GM18868 (cell line): ENCODE data around the gene PTPRB.

Experiments
- ATAC-seq: cut with Tn5 transposase; IDR thresholded peaks from one replicate; pipeline ENCODE4 v1.9.1; 2021; ENCODE audit warnings: mild to moderate bottlenecking, moderate library complexity; ENCODE audit not compliant: unreplicated experiment

Gene PTPRB

DNA sequence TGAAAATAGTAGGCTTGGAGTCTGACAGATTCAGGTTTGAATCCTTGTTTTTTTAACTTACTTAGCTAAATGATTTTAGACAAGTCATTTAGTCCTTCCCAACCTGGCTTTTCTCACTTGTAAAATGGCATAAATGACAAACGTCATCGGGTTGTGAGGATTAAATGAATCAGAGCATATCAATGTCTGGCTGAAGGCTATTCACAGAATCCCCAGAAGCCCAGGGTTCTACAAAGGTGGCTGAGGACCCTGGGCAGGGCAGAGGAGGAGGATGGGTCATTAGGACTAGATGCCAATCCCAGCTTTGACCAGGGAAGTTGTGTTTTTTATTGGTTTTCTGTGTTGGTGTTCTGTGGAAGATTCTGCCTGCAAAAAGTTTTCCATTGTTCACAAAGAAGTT is 7.6 kb upstream of the PTPRB start:
- no peak for ATAC-seq

DNA sequence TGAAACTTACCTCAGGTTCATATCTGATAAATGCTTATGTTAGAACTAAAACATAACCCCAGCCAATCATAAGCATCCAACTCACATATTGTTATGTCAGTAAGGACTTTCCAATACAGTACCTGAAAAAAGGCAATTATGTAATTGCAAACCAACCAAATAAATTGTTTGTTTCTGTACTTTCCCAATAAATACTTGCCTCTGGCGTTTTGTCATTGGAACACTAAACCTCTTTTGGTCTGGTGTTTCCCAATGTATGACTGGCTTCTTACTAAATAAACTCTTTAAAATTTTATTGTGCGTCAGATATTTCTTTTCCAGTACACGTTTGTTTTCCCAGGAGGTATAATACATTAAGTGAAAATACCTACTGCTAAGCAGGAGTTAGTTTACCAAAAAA is 6.7 kb upstream of the PTPRB start:
- no peak for ATAC-seq

DNA sequence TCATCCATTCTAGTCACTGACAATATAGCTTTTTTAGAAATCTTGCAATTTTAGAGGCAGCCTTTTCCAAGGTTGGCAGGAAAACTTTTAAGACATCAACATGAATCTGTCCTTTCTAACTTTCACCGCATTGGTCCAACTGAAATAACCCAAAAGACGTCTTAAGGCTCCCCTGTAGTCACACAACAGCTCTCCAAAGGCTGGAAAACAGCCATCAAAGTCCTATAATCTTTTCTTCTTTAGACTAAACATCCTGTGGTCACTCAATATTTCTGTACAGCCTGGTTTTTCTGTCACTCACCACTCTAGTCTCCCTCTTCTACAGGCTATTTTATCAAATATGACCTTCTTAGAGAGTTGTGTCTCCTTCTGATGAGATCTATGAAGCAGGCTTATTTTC is 4.5 kb upstream of the PTPRB start:
- ATAC-seq, result no peak

DNA sequence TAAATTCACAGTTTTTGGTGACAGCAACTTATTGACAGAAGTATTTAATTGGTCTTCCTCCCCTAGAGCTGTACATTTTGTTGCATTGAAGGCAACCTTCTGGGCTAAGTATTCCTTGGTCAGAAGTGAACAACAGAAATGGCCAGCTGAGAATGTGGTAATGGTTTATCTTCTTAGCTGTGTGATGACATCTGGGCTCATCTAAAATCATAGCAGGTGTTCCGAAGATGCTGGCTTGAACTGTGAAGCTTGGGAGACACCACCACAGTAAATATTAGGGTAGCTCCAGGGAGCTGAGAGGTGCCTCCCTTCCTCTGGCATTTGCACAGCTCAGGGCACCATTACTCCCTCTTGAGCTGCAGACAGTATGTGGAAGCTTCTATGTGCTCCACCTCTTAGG is 3.7 kb upstream of the PTPRB start:
- ATAC-seq, result no peak

DNA sequence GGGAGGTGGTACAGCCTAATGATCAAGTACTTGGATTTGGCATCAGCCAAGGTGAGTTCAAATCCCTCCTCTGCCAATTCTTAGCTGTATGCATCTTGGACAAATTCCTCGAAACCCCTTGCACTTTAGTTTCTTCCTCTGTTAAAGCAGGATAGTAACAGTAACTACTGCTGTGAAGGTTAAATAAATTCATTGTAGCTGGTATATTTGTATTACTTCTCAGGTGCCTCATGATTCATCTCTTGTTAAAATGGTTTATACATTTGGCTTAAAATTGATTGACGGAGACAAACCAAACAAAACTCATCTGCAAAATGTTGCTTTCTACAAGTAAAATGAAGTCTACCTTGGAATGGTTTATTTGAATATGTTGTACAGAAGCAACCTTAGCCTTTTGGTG is 2.3 kb upstream of the PTPRB start:
- ATAC-seq, result no peak

DNA sequence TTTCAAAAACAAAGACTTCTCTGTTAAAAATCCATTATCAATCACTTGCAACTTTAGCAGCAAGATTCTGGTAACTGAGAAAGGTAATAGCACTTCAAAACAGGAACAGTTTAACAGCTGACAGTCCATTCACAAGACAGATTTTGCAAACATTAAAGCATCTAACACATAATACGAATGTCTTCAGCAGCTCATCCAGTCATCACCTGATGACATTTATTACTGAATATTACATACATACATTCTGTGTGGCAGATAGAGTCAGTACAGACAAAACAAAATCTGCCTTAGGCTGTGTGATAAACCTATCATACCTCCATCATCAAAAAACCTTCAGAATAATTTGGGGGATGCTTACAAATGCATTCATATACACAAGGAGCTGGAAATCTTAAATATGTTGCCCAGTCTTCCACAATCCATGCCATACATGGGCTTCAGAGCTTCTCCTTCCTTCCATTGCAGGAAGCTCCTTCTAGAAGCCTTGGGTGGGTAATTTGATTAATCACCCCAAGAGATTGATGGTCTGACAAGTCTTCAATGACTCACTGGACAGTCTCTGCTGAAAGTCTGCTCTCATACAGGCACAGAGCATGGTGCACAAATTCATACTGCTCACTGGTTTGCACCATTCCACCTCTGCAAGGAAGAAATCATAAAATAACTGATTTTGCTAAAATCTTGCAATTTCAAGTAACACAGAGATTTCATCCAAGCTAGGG is 1.6 kb upstream of the PTPRB start:
- ATAC-seq, result no peak

DNA sequence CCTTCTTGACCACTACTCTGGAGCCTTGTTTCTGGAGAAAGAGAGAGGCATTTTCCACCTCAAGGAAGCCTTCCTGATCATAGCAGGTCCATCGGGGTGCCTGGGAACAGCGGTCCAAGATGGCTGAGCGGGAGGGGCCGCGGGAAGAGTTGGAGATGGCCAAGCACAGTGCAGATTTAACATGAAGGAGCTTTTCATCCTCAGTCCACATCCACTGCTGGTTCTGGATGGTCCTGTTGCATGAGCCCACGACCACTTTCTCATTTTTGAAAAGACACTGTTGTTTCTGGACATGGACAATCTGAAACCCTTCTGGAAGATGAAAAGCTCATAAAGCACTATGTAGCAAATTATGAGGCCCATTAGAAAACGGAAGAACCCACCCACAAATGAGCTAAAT is 1.5 kb downstream of the PTPRB start:
- ATAC-seq, result no peak

DNA sequence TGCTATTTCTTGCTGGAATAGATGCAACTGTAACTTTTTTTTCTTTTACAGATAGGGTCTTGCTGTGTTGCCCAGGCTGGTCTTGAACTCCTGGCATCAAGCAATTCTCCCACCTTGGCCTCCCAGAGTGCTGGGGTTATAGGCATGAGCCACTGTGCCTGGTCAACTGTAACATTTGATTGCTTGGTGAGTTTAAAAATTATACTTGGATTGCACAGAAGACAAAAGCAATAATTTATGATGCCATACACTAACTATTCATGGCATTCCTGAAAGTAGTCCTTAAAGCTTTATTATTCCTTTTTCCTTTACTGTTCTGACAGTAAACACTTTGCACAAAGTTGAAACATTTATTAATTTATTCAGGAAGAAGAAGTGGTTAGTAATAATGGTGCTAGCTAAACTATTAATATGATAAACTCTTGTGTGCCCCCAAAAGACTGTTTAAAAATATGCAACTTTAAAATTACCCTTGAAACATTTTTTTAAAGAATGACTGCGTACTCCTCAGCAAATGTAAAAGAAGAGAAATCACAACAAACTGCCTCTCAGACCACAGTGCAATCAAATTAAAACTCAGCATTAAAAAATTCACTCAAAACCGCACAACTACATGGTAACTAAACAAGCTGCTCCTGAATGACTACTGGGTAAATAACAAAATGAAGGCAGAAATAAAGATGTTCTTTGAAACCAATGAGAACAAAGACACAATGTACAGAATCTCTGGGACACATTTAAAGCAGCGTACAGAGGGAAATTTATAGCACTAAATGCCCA is 8.3 kb downstream of the PTPRB start:
- no peak for ATAC-seq

DNA sequence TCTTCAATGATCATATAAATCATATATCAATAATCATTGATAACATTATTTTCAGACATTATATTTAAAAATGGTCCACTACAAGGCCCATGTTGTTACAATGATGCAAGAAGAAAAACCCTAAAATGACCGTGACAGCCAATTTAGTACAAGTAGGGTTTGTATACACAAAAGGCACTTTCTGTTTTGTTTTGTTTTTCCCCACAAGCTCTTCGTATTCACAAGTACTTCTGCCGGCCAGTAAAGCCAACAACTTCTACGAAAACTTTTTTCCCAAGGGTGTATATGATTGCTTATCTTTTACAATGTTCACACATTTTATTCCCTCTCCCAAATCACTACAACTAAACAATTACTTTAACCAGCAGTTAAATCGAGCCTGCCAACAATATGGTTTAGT is 9.6 kb downstream of the PTPRB start:
- ATAC-seq, result no peak

DNA sequence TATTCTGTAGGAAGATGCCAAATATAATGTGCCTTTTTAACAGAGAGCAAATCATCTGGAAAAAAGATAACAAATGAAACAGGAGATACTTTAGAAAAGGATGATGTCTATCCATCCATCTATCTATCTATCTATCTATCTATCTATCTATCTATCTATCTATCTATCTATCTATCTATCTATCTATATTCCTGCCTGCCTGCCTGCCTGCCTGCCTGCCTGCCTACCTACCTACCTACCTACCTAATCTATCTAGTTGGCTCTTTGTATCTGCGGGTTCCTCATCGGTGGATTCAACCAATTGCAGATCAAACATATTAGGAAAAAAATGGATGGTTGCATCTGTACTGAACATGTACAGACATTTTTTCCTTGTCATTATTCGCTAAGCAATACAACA is 11.0 kb downstream of the PTPRB start:
- no peak for ATAC-seq

DNA sequence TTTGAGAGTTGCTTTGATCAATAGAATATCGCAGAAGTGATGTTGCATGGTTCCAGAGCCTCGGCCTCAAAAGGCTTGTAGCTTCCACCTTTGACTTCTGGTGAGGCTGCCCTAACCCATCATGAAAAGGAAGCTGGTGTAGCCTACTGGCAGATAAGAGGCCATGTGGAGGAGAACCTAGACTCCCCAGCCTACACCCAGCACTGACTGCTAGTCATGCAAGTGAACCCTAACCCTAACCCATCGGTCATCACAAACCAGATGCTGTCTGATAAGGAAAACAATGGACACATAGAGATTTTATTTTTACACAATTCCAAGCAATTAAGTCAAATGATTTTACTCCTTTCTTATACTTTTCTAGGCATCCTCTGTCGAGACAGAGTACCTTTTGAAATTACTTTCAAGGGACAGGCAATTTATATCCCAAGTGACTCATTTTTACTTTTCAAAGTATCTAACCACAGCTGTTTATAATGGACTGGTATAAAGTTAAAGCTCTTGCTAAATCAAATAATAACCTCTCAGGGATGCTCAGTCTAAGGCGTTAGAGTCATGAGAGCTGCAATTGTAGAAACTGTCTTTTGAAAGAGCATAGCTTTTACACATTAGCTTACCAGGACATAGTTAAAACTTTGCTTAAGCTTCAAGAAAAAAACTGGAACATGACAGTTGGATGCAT is 17.6 kb downstream of the PTPRB start:
- ATAC-seq, result no peak

DNA sequence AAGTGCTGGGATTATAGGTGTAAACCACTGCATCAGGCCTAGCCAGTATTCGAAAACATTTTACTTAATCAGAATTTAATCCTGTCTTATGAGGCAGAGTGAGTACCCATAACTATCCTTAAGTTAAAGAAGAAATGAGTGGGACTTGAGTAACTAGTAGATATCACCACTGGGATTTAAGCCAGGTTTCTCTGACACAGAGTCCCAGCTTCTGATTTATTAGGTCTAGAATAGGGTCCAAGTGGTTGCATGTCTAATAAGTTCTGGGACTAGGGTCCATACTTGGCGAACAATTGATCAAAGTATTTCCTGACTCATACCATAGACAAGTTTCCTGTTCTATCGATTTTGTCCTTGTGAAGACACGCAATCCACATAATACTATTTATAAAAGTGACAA is 18.9 kb downstream of the PTPRB start:
- no peak for ATAC-seq

DNA sequence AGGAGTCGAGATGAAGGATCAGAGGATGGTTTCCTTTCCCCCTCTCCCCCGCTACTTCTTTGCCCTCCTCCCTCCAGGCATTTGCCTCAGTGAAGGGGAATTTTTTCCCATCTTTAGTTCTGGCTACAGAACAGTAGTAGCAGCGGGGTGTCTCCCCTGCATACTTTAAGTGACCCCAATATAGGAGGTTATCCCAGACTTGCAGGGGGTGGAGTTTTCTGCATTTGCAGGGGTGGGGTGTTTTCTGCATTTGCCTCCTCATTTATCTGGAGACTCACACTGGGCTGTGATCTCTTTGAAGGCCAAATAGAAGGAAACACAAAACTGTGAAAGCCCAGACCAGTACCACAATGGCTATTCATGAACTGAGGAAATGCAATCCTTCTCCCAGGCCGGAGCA is 19.8 kb downstream of the PTPRB start:
- ATAC-seq, result no peak

DNA sequence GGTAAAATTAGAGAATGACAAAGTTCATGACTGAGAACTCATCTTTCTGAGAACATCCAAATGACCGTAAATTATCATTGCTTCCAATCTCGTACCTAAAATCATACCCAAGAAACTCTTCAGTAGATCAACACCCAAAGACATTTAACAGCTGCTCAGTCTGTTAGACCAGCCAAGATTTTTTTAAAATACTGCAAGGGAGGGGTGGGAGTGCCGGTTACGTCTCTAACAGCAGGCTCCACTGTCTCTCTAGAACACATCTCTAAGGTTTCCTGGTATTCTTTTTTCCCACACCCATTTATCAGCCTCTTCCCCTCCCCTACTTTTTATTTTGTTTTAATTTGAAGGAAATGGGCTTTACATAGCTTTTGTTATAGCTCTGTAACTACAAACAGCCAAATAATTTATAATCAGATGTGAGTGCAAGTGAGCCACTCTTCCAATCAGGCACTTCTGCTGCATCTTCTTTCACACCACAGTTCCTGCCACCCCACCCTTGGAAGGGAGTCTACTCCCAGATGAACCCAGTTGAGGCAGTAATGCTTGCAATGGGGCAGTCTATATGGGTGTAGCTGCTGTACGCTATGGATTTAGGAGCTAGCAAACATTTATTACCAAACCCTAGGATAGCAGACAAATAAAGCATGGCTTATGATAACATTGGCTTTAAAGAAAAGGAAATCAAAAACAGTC is 21.9 kb downstream of the PTPRB start:
- no peak for ATAC-seq

DNA sequence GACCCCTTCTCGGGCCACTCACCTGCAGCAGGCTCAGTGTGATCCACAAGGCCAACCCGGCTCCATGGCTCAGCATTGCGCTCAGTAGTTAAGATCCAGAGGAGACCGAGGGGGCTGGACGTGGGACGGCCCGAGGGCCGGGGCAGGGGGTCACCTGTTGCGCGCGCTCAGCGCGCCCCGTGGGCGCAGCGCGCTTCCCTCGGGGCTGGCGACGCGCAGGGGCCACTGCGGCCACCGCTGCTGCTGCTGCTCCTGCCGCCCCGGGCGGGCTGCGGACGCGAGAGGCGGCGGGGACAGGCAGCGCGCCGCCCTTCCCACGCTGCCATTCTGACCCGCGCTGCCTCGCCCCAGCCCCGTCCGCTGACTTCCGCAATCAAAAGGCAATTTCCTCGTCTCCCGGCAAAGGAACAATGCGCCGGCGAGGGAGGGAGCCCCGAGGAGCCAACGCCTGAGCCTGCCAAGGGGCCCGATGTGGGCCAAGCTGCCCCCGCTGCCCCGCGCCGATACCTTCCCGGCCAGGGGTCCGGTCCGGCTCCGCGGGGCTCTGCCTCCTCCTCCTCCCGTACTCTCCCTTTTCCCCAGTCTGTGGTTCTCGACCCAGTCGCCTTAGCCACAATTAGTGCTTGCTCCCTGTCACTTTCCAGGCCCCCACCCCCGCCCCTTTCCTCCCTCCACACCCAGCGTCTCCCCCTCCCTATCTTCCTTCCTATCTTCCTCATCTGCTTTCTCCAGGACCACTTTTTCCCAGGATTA is 27.3 kb downstream of the PTPRB start:
- ATAC-seq, result no peak

DNA sequence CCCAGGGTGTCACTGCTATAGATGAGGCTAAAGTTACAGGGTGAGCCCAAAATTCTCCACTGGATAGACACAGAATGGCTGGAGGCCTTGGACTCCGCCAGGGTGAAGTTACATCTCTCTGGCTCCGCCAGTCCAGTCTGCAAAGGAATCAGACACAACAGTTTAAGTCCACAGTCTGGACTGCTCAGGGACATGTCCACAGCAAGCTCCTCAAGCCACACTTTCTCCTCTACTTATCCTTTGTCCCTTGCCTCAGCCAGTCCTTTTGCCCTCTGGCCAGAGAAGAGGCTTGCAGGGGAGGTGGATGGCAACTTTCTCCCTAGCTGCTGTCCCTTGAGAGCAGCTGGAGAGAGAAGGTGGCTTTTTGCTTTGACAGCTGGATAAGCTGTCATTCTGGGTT is 28.0 kb downstream of the PTPRB start:
- no peak for ATAC-seq

DNA sequence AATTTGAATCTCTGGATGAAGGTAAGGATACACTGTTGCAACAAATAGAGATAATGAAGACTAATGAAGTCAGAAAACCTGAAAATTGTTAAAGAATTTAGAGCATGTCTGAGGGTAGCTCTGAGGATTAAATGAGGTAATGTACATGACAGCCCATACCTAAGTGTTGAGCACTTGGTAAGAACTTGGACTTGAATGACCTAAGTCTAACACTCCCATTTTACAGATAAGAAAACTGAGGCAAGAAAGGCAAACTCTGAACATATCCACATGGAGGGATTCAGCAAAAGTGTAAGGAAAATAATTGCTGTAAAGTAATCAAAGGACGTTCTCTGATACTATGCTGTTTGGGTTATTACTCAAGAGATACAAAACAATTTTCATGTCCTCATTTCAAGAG is 29.0 kb downstream of the PTPRB start:
- ATAC-seq, result no peak

DNA sequence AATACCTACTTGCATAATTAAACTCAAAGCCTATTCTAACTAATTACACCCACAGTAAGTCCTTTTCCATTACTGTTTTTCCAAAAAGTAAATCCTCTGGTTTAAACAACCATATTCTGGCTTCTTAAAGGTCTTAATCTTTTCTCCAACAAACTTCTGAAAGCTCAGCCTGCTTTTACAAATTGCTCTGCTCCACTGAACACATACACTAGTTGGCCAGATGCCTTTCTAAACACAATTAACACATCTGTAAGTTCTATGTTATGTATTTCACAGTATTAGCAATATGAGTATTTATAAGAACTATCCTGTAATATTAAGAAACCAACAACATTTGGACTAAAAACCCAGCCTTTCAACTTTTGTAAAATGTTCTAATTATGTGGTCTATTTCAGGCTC is 30.1 kb downstream of the PTPRB start:
- ATAC-seq, result no peak

DNA sequence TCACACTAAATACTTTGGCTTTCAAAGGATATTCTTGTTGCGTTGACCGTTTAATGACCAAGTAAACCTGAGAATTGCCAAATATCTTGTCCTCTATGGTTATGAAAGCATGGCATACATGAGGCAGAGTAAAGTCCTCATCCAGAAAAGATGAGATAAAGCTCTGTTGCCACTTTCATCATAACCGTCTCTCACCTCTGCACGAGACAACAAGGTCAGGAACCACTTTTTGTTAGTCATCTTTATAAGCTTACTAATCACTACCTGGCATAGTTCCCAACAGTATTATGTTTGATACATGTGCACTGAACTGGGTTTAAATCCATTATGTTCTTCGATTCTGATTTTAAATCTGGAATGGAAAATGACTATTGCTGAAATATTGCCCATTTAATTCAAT is 31.3 kb downstream of the PTPRB start:
- ATAC-seq, result no peak

DNA sequence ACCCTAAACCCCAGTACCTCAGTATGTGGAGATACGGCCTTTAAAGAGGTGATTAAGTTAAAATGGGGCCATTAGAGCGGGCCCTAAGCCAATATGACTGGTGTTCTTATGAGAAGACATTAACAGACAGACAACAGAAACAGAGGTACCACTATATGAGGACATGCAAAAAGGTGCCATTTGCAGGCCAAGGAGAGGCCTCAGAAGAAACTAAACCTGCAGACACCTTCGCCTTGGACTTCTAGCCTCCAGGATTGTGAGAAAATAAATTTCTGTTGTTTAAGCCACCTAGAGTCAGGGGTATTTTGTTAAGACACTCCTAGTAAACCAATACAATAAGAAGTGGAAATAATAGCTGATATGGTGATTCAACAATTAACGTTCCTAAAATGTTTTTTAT is 32.6 kb downstream of the PTPRB start:
- ATAC-seq, result no peak

DNA sequence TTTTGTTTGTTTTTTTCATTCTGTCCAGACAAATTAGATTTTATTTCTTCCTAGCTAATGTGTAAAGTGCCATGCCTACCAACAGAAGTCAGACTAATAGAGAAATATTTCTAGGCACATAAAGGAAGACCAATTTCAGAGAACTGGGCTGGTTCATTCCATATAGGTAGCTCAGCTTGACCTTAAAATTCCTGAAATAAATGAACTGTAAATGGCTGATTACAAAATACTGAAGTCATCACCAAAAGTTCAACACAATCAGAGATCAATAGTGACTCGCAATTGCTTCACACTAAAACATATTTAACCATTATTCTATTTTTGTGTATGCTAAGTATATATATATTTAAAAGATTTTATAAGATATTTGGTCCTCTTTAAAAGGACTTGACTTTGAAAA is 34.2 kb downstream of the PTPRB start:
- ATAC-seq, result no peak
